Colonic mucosa (tissue), 4 donors: Measurements from ENCODE around the gene HLA-DQA1. TPM values are rescaled to one million over a fixed set of nuclear protein-coding genes. Genes with fewer than 3 reads are reported as not detected.

Experiments
- DNase-seq: peaks from one replicate; pipeline ENCODE4 v3.0.0-alpha.2; 2020
- H3K27ac ChIP-seq: fragments of 200-600 bp; one replicate; pipeline ENCODE4 v1.8.0; 2021
- H3K27me3 ChIP-seq: fragments of 200-600 bp; one replicate; pipeline ENCODE4 v1.8.0; 2021
- H3K36me3 ChIP-seq: fragments of 200-600 bp; one replicate; pipeline ENCODE4 v1.8.0; 2021
- H3K4me1 ChIP-seq: fragments of 200-600 bp; one replicate; pipeline ENCODE4 v1.8.0; 2021; ENCODE audit warnings: mild to moderate bottlenecking
- H3K4me3 ChIP-seq: fragments of 200-600 bp; one replicate; pipeline ENCODE4 v1.8.0; 2021
- H3K9ac ChIP-seq, 2 donors: one replicate each; pipeline ENCODE4 v1.7.0; 2013; ENCODE audit warnings: control low read depth in 2 of 2, low read depth in 2 of 2, low read length in 2 of 2
- H3K9me3 ChIP-seq: fragments of 200-600 bp; one replicate; pipeline ENCODE4 v1.8.0; 2021
- CTCF ChIP-seq: fragments of 200-600 bp; IDR thresholded peaks from one replicate; pipeline ENCODE4 v1.8.0; 2022; ENCODE audit warnings: antibody characterized with exemption, mild to moderate bottlenecking
- intact Hi-C: fragments of 100-400 bp; cut with DNase I; formaldehyde crosslinking; loops from one replicate; pipeline ENCODE4 v1.14.1; 2022
- total RNA-seq, 2 donors: library from RNA; stranded (reverse); fragmentation: NEBNext Ultra II Directional in 1 of 2; extraction: Animal tissue kit (Norgen Biotek cat#: 25700) in 1 of 2; gene quantifications; one replicate each; pipeline ENCODE4 v1.2.1, GENCODE V29; 2021
- donor health status: healthy.
- donor health status: DM: no; HTN: no; CAD: no.
- donor health status: DM: no; HTN: no; CAD: no.

Gene HLA-DQA1
- total RNA-seq, 2 donors from 2014 or later: 8.1 to 13.5 TPM

DNA sequence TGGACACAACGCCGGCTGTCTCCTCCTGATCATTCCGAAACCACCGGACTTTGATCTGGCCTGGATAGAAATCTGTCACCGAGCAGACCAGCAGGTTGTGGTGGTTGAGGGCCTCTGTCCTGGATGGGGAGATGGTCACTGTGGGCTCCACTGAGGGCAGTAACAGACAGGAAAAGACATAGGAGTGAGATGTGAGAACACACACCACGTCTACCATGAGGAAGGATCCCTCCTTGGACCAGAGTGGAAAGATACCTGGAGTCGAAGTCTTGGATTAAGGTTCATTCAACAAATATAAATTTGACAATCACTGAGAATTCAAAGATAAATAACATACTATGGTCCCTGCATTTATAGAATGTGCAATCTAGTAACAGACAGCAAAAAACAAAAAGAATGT is 24.9 kb downstream of the HLA-DQA1 start:
- no peaks in the 10 kb centered on the region for H3K27me3 ChIP-seq
- H3K4me1 ChIP-seq: no peaks in the 10 kb centered on the region

DNA sequence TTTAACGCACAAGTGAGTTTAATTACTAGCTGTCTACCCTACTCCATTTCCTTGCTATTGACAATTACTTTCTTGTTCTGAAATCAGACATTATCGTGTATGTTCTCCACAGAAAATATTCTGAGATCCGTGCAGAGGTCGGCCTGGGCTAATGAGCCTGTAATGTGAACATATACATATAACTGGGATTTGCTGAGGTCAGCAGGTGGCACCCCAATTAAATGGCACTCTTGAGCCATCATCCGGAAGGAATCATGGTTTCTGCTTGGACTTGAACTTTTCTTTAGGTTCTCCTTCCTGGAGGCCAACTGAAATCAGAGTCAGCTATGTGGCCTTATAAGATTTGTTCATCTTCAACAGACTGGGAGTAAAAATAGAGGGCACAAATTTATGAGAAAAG is 25.6 kb downstream of the HLA-DQA1 start:
- Histone ChIP-seq H3K9ac (no peak overlapping the region), H3K4me1 (no peaks in the 10 kb centered on the region), H3K27me3 (no peaks in the 10 kb centered on the region), H3K27ac (no peak overlapping the region), H3K9me3 (no peaks in the 10 kb centered on the region), H3K4me3 (no peak overlapping the region), H3K36me3 (no peaks in the 10 kb centered on the region)
- TF ChIP-seq CTCF: no peak
- DNase-seq: no peak
- intact Hi-C loops: no loop called here

More for the DNA sequence above, 24.9 kb downstream of the HLA-DQA1 start:
- Histone ChIP-seq H3K27ac (no peak overlapping the region), H3K9me3 (no peaks in the 10 kb centered on the region), H3K4me3 (no peak overlapping the region), H3K36me3 (no peaks in the 10 kb centered on the region), H3K9ac (no peak overlapping the region)
- TF ChIP-seq CTCF: no peak
- intact Hi-C loops: no loop called here
- no peak for DNase-seq

DNA sequence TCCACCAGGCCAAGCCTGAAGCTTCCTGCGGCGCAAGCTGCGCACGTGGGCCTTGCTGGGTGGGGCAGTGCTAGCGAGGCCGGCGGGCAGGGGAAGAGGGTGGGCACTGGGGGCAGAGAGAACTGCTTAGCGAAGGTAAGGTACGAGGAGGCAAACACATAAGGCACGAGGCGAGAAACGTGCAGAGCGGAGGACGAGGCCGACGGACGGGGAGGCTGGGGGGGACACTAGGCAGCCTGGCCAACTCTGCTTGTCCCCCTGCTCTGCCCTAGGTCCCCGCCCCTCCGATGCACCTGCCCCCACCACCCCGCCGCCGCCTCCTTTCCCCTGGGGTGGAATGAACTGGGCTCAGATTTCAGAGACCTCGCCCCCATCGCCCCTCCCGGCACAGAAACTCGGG is 27.1 kb downstream of the HLA-DQA1 start:
- H3K27me3 ChIP-seq: no peaks in the 10 kb centered on the region
- H3K27ac ChIP-seq: no peak overlapping the region
- H3K9ac ChIP-seq: no peak overlapping the region
- no peaks in the 10 kb centered on the region for H3K9me3 ChIP-seq
- H3K4me3 ChIP-seq: no peak overlapping the region
- no peaks in the 10 kb centered on the region for H3K4me1 ChIP-seq
- intact Hi-C loops: no loop called here
- no peak for DNase-seq
- H3K36me3 ChIP-seq: no peaks in the 10 kb centered on the region
- no peak for TF ChIP-seq CTCF

GRCh38 chr6:32664827-32665362 is 27.7 kb downstream of the HLA-DQA1 start:
- intact Hi-C loops: no loop called here

GRCh38 chr6:32665661-32666060 is 28.5 kb downstream of the HLA-DQA1 start:
- Histone ChIP-seq H3K27ac (no peak overlapping the region), H3K4me3 (no peak overlapping the region), H3K27me3 (no peaks in the 10 kb centered on the region), H3K9ac (no peak overlapping the region), H3K4me1 (no peaks in the 10 kb centered on the region), H3K9me3 (no peaks in the 10 kb centered on the region), H3K36me3 (no peaks in the 10 kb centered on the region)
- intact Hi-C loops: no loop called here
- TF ChIP-seq CTCF: no peak
- no peak for DNase-seq

More at GRCh38 chr6:32664827-32665362, 27.7 kb downstream of the HLA-DQA1 start:
- H3K27ac ChIP-seq: no peak overlapping the region
- DNase-seq: no peak
- no peaks in the 10 kb centered on the region for H3K4me1 ChIP-seq
- no peaks in the 10 kb centered on the region for H3K36me3 ChIP-seq
- no peak overlapping the region for H3K4me3 ChIP-seq
- no peak for TF ChIP-seq CTCF
- H3K9ac ChIP-seq: no peak overlapping the region
- H3K27me3 ChIP-seq: no peaks in the 10 kb centered on the region
- no peaks in the 10 kb centered on the region for H3K9me3 ChIP-seq
